Neural cell (in vitro differentiated cells): ENCODE measurements around the gene MBD6. TPM values are rescaled to one million over a fixed set of nuclear protein-coding genes. Genes with fewer than 3 reads are reported as not detected.
A peak's percentile ranks its signal among the peaks of the same experiment; 100 is the strongest.

ENCODE experiments used
- H2AFZ ChIP-seq: fragments of 200-600, 300-800 bp; sonication (generic), shearing (Covaris generic); 2 replicates; pipeline ENCODE4 v1.6.0; 2014; ENCODE audit warnings: low read depth, mild to moderate bottlenecking, antibody characterized with exemption, low read length, moderate library complexity
- H3F3A ChIP-seq: fragments of 200-600 bp; shearing (Covaris generic); 2 replicates; pipeline ENCODE4 v1.6.1; 2016; ENCODE audit warnings: mild to moderate bottlenecking, moderate library complexity, mixed read lengths, antibody characterized with exemption, low read length; ENCODE audit not compliant: insufficient read depth, poor library complexity, severe bottlenecking
- H3K27ac ChIP-seq: fragments of 200-600, 300-800 bp; sonication (generic), shearing (Covaris generic); 2 replicates; pipeline ENCODE4 v1.5.1; 2014; ENCODE audit warnings: mild to moderate bottlenecking, low read length, moderate library complexity
- H3K27me3 ChIP-seq: fragments of 300-800, 200-600 bp; sonication (generic), shearing (Covaris generic); 2 replicates; pipeline ENCODE4 v1.6.0; 2014; ENCODE audit warnings: mild to moderate bottlenecking, low read depth, low read length, moderate library complexity; ENCODE audit not compliant: insufficient read depth
- H3K36me3 ChIP-seq: fragments of 300-800, 200-600 bp; sonication (generic), shearing (Covaris generic); 2 replicates; pipeline ENCODE4 v1.5.1; 2014; ENCODE audit warnings: mild to moderate bottlenecking, antibody characterized with exemption, low read length, moderate library complexity; ENCODE audit not compliant: insufficient read depth
- H3K4me2 ChIP-seq: fragments of 300-800, 200-600 bp; sonication (generic), shearing (Covaris generic); 2 replicates; pipeline ENCODE4 v1.6.0; 2014; ENCODE audit warnings: mild to moderate bottlenecking, low read length
- H3K4me3 ChIP-seq: fragments of 300-800, 200-600 bp; sonication (generic), shearing (Covaris generic); 2 replicates; pipeline ENCODE4 v1.5.1; 2014; ENCODE audit warnings: mild to moderate bottlenecking, low read length, moderate library complexity
- H3K79me2 ChIP-seq: fragments of 200-600 bp; shearing (Covaris generic); replicated peaks from 2 replicates; pipeline ENCODE4 v1.6.0; 2014; ENCODE audit warnings: mild to moderate bottlenecking, low read length, moderate library complexity; ENCODE audit not compliant: insufficient read depth
- H3K9ac ChIP-seq: fragments of 300-800, 200-600 bp; sonication (generic), shearing (Covaris generic); 2 replicates; pipeline ENCODE4 v1.6.1; 2016; ENCODE audit warnings: mild to moderate bottlenecking, low read length, mixed read lengths
- H3K9me2 ChIP-seq: fragments of 200-600 bp; shearing (Covaris generic); 2 replicates; pipeline ENCODE4 v1.6.1; 2016; ENCODE audit warnings: mild to moderate bottlenecking, low read length, mixed read lengths; ENCODE audit not compliant: insufficient read depth
- H3K9me3 ChIP-seq: fragments of 200-600, 300-800 bp; sonication (generic), shearing (Covaris generic); 2 replicates; pipeline ENCODE4 v1.6.1; 2016; ENCODE audit warnings: mild to moderate bottlenecking, mixed run types, low read length, moderate library complexity, mixed read lengths
- H4K20me1 ChIP-seq: fragments of 200-600 bp; shearing (Covaris generic); 2 replicates; pipeline ENCODE4 v1.6.1; 2016; ENCODE audit warnings: mild to moderate bottlenecking, mixed run types; ENCODE audit not compliant: insufficient read depth
- CTCF ChIP-seq: fragments of 450-650 bp; IDR thresholded peaks from 2 replicates; pipeline ENCODE4 v1.5.1; 2014; ENCODE audit warnings: antibody characterized with exemption, mild to moderate bottlenecking, moderate library complexity; ENCODE audit not compliant: poor library complexity, severe bottlenecking
- EP300 ChIP-seq: fragments of 450-650 bp; conservative IDR thresholded peaks from 2 replicates; pipeline ENCODE4 v1.6.1; 2014; ENCODE audit warnings: antibody characterized with exemption, mild to moderate bottlenecking, moderate library complexity; ENCODE audit not compliant: poor library complexity, severe bottlenecking
- EZH2 ChIP-seq: fragments of 200-600, 300-800 bp; shearing (Covaris generic), sonication (generic); IDR thresholded peaks from 2 replicates; pipeline ENCODE4 v1.6.1; 2014; ENCODE audit warnings: antibody characterized with exemption, low read length, borderline replicate concordance, mild to moderate bottlenecking; ENCODE audit not compliant: insufficient read depth, poor library complexity, severe bottlenecking
- MXI1 ChIP-seq: fragments of 450-650 bp; conservative IDR thresholded peaks from 2 replicates; pipeline ENCODE4 v1.6.1; 2014; ENCODE audit warnings: antibody characterized with exemption, mild to moderate bottlenecking; ENCODE audit not compliant: poor library complexity, severe bottlenecking
- POLR2AphosphoS5 ChIP-seq: IDR thresholded peaks from 2 replicates; pipeline ENCODE4 v1.6.1; 2012
- RAD21 ChIP-seq: fragments of 450-650 bp; conservative IDR thresholded peaks from 2 replicates; pipeline ENCODE4 v1.6.1; 2014; ENCODE audit warnings: antibody characterized with exemption, mild to moderate bottlenecking, moderate library complexity
- SMC3 ChIP-seq: fragments of 450-650 bp; conservative IDR thresholded peaks from 2 replicates; pipeline ENCODE4 v1.6.1; 2014; ENCODE audit warnings: antibody characterized with exemption, mild to moderate bottlenecking, moderate library complexity; ENCODE audit not compliant: poor library complexity
- TAF1 ChIP-seq: IDR thresholded peaks from 2 replicates; pipeline ENCODE4 v1.6.1; 2012; ENCODE audit warnings: low read depth
- polyA plus RNA-seq: library from polyadenylated mRNA; depleted of rRNA; stranded (reverse); fragments of >200 nt; gene quantifications from 2 replicates; pipeline ENCODE4 v1.2.3, GENCODE V29; 2014
- TF ChIP-seq, protein P1 (sequence below): IDR thresholded peaks from 2 replicates; pipeline ENCODE4 v1.6.1; 2012; ENCODE audit warnings: borderline replicate concordance

MBD6 gene
- polyA plus RNA-seq, 1 donor from 2014 or later = 2.1 TPM

- H3F3A ChIP-seq = peaks cover 4% of the 10 kb centered on the region
- H2AFZ ChIP-seq = no peak overlapping the region
- H3K9me3 ChIP-seq = no peaks in the 10 kb centered on the region
- peak overlapping the region; percentile 88 for H3K27ac ChIP-seq
- no peak for TF ChIP-seq EP300
- H3K9ac ChIP-seq = peak overlapping the region; percentile 87
- no peaks in the 10 kb centered on the region for H3K36me3 ChIP-seq
- peaks cover 19% of the 10 kb centered on the region for H3K79me2 ChIP-seq
- peak overlapping the region; percentile 86 for H3K4me3 ChIP-seq
- H3K9me2 ChIP-seq = no peaks in the 10 kb centered on the region
- H4K20me1 ChIP-seq = no peaks in the 10 kb centered on the region
- H3K27me3 ChIP-seq = no peaks in the 10 kb centered on the region
- H3K4me2 ChIP-seq = peak overlapping the region; percentile 99
These were observed 3.5 kb upstream of the MBD6 start for GRCh38 chr12:57518920-57519795.

DNA sequence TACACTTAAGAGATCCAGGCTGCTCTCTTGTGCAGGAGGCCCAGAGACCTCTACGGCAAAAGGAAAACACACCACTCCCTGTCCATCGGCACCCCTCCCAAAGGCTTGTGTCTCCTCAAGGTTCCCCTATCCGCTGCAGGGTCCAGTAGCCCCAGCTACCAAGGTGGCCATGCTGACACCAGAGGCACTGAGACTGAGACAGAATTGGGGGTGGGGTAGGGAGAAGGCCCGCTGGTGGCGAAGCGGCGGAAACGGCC lies 2.9 kb upstream of the MBD6 start:
- Histone ChIP-seq H3K79me2 (peaks cover 19% of the 10 kb centered on the region), H2AFZ (peak overlapping the region; percentile 38)

More for the DNA sequence above, 2.9 kb upstream of the MBD6 start:
- peak overlapping the region; percentile 86 for H3K4me3 ChIP-seq
- H3F3A ChIP-seq = peaks cover 4% of the 10 kb centered on the region
- H3K9me2 ChIP-seq = no peaks in the 10 kb centered on the region
- peak overlapping the region; percentile 88 for H3K27ac ChIP-seq
- no peaks in the 10 kb centered on the region for H3K9me3 ChIP-seq
- peak overlapping the region; percentile 87 for H3K9ac ChIP-seq
- H3K27me3 ChIP-seq = no peaks in the 10 kb centered on the region
- H4K20me1 ChIP-seq = no peaks in the 10 kb centered on the region
- H3K36me3 ChIP-seq = no peaks in the 10 kb centered on the region
- peak overlapping the region; percentile 99 for H3K4me2 ChIP-seq
- no peak for TF ChIP-seq SMC3
- TF ChIP-seq MXI1 = no peak
- TF ChIP-seq, protein P1, sequence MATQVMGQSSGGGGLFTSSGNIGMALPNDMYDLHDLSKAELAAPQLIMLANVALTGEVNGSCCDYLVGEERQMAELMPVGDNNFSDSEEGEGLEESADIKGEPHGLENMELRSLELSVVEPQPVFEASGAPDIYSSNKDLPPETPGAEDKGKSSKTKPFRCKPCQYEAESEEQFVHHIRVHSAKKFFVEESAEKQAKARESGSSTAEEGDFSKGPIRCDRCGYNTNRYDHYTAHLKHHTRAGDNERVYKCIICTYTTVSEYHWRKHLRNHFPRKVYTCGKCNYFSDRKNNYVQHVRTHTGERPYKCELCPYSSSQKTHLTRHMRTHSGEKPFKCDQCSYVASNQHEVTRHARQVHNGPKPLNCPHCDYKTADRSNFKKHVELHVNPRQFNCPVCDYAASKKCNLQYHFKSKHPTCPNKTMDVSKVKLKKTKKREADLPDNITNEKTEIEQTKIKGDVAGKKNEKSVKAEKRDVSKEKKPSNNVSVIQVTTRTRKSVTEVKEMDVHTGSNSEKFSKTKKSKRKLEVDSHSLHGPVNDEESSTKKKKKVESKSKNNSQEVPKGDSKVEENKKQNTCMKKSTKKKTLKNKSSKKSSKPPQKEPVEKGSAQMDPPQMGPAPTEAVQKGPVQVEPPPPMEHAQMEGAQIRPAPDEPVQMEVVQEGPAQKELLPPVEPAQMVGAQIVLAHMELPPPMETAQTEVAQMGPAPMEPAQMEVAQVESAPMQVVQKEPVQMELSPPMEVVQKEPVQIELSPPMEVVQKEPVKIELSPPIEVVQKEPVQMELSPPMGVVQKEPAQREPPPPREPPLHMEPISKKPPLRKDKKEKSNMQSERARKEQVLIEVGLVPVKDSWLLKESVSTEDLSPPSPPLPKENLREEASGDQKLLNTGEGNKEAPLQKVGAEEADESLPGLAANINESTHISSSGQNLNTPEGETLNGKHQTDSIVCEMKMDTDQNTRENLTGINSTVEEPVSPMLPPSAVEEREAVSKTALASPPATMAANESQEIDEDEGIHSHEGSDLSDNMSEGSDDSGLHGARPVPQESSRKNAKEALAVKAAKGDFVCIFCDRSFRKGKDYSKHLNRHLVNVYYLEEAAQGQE = no peak
- no peak for TF ChIP-seq RAD21
- TF ChIP-seq TAF1 = no peak
- TF ChIP-seq POLR2AphosphoS5 = no peak
- TF ChIP-seq EP300 = no peak
- TF ChIP-seq CTCF = no peak
- TF ChIP-seq EZH2 = no peak
